Cerebellar nuclear complex (tissue), 1 donor: Measurements from ENCODE around the gene PICALM.

Experiments used
- DNase-seq, 2 experiments: peaks; one replicate each; lab custom pipeline; 2025; lab: John Stamatoyannopoulos, UW

PICALM gene

DNA sequence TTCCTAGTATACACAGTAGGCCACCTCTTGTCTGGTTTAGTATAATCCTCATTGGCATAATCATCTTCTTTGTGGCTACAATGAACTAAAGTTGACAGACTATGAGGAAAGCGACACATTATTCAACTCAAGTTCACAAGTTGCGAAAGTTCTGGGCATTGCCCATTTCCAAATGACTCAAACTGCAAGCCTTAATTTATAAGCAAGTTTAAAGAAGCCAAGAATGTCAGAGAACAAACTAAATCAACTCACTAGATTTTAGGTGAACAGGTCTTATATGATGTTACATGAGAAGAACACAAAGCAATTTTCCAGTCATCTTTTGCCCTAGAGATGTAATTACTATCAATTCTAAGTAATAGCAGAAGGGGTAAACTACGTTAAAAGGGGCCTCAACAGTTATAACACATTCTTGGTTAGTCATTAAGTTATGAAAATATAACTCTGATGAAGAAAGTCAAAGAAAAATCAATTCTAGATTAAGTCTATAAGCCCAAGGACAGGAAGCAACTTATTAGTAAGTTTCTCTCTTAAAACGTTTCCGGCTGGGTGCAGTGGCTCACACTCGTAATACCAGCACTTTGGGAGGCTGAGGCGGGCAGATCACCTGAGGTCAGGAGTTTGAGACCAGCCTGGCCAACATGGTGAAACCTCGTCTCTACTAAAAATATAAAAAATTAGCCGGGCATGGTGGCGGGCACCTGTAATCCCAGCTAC is 21.5 kb downstream of the PICALM start:
- DNase-seq = no peak

DNA sequence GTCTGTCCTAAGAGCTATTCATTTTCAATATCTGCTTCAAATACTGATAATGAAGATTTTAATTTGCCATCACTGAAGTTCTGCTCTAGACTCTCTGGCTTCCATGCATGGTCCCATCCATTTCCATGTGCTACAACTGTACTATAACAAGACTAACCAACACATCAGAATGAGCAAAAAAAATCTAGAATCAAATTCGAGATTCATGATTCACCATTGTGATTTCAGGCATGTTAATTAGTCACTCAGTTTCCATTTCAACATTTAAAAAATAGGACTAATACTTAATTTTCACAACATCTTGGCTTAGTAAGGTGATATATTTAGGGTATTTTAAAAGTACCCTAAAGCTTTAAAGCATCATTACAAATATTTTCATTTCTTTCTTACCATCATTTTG is 22.8 kb downstream of the PICALM start:
- DNase-seq = no peak

DNA sequence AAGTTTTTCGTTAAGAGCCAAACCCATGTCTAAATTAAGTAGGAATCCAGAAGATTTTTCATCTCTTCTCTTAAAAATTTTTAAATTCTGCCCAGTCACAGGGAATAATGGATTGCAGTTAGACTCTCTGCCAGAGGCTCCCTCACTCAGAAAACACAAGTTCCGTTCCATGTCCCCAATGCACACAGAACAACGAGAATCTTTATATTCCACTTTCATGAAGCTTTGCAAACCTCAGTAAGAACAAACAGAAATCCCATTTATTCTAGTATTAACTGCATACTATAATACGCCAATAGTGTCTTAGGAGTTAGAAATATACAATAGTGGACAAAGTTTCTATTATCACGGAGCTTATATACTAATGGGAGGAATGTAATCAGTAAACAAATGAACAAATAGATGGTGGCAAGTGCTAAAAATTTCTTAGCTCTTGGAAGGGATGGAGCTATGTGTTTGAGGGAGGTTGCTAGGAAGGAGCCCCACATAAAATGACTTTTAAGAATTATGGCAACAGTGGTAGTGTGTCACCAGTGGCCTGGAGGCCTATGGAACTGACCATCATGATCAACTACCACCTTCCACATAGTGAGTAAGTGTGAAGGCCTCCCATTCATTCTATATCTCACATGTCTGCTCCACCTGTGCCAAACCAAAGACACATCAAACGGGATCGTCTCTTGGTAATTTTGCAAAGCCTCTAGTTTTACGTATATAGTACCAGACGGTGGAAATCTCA is 24.9 kb downstream of the PICALM start:
- no peak for DNase-seq

DNA sequence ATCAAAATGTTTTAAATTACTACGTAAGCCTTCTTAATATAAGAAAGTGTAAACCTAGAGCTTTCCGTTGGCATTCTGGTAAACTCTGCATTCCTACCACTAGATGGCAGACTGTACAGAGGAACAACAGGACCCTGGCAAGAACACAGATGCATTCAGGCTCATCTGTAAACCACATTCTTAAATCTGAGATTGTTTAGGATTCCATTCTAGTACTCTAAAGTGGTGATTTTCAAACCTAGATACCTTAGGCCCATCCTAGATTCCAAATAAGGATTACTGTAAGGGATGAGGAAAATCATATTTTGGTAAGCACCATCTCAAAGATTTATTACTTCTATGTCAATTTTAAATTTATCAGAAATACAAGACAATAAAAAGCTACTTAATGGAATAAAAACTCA is 26.9 kb downstream of the PICALM start:
- peak in 1 of 2 experiments; percentile 19 for DNase-seq

DNA sequence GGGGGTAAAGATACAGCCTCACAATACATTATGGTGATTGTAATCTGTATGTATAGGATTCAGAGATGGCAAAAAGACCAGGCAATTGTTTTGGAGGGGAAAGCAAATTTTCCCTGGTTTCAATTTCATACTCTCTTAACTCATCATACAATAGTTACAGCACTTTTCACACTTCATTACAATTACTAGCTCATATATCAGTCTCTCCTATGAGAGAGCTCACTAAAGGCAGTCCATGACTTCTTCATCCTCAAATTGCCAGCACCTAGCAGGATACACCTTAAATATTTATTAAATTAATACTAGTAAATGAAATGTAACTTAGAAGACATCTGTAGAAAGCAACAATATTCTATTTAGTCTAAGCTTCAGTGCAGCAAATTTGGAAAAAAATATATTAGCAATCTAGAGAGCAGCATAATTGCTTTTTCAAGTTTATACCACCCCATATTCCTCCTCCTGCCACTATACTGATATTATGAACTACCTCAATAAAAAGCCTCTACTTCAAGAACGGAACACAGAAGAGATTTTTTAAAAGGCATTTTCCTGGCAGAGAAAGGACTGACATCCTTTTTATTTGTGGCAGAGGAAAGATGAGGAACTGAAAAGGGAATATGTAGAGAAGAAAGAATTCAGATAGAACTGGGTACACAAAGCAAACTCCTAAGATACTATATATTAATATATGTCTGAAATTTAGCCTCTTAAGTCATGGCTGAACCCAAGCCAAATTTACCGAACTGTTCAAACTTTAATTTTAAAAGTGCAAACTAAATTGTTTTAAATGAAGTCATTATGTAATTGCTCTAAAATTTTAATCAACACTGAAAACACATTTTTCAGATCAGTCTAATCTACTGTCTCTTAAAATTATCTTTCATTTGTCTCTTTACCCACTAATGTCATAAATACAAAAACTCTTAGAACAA is 27.7 kb downstream of the PICALM start:
- DNase-seq = no peak

DNA sequence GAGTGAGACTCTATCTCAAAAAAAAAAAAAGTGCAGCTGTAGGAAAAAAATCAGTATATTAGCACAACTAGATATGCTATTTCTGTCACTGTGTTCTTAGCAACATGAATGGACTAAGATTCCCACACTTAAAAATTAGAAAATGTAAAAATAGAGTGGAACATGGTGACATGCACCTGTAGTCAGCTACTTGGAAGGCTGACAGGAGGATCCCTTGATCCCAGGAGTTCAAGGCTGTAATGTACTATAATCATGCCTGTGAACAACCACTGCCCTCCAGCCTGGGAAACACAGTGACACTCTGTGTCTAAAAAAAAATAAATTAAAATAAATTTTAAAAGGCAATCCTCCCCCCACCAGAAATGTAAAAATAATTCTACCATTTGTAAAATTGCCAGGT is 29.8 kb downstream of the PICALM start:
- DNase-seq = no peak

DNA sequence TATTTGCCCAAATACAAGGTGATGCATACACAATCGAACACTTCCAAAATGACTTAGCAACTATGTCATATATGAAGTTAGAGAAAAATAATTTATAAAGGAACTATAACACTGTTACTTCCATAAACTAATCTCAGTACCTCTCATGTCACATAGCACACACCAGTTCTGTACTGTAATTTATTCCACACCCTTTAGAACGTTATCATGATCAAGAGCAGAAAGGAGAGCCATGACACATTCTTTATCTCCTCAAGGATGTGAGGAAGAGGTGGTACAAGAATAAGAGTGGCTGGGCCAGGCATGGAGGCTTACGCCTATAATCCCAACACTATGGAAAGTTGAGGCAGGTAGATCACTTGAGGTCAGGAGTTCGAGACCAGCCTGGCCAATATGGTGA is 31.1 kb downstream of the PICALM start:
- no peak for DNase-seq

DNA sequence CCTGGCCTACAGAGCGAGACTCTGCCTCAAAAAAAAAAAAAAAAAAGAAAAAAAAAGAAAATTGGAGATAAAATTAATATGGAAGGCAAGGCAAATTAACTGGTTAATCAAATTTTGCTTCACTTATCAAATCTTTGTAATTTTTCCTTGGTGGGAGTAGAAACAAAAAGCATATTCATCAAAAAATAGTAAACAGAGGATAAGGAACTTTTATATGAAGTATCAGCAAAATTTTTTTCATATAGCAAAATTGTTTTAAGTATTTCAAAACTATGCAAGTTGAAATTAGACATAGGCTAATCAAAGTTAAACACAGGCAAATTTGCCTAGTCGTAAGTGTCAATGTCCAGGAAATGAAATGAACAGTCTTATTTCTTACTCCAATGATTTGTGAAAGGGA is 33.0 kb downstream of the PICALM start:
- no peak for DNase-seq

DNA sequence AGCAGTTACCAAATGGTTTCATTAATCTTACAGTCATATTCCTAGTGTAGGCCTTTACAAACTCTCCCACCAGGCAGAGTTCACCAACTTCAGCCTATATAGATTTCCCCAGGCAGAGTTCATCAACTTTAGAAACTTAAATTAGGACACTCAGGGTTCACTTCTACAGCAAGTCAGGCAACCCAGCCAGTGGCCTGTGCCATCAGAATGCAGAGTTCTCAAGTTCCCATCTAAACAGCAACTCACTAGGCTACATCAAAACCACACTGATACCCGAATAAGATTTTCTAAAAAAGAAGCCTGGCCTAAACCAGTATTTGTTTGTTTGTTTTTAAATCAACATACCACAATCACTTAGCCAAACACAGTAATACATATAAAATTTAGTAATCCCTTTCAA is 33.7 kb downstream of the PICALM start:
- DNase-seq = no peak

DNA sequence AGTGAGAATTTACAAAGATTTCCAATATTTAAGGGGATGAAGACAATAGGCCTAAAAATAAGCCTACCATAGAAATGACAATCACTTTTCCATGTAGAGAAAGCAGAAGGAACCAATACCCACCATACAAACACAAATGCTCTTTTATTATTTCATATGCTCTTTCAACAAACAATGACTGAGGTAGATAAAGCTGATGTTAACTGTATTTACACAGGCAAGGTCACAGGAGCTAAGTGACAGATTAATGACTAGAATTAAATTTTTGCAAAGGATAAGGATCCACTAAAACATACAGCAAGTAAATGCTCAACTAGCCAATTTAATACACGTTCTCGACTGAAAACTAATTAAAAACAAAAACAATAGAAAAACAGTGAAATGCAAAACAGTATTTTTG is 34.2 kb downstream of the PICALM start:
- DNase-seq = no peak

DNA sequence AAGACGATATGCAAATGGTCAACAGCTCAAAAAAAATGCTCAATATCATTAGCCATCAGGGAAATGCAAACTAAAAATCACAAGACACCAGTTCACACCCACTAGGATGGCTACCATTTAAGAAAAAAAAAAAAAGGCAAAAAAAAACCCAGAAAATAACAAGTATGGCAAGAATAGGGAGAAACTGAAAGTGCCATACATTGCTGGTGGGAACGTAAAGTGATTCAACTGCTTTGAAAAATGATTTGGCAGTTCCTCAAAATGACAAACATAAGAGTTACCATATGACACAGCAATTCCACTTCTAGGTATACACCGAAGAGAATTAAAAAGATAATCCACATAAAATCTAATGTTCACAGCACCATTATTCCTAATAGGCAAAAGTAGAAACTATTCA is 47.5 kb downstream of the PICALM start:
- DNase-seq = no peak

DNA sequence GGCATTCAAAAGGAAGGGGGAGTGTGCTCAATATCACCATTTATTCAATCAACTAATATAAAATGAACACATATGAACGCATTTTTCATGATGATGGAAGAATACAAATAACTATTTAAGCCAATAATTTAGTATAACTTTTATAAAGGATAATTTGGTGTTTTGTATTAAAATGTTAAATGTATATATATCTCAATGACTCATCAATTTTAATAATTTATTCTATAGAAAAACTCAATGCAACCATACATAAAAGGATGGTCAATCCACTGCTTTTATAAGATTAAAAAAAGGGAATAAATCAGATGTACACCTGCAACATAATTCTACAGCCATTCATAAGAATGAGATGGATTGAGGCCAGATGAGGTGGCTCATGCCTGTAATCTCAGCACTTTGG is 50.6 kb downstream of the PICALM start:
- DNase-seq = no peak

DNA sequence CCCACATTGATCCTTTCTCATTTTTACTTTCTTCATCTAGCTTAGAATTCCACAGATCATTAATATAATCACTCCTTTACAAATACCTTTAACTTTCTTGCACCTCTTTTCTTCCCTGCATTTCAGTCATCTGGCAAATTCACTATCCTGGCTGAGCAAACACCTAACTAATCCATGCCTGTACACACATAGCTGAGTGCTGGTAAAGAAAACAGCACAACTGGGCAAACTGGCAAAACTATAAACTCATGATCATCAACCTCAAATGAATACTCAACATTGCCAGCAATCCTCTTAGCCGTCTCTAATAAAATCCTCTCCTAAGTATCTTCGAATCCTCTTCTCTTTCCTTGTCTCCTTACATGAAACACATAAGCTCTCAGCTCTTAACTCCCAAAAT is 52.4 kb downstream of the PICALM start:
- DNase-seq = no peak

DNA sequence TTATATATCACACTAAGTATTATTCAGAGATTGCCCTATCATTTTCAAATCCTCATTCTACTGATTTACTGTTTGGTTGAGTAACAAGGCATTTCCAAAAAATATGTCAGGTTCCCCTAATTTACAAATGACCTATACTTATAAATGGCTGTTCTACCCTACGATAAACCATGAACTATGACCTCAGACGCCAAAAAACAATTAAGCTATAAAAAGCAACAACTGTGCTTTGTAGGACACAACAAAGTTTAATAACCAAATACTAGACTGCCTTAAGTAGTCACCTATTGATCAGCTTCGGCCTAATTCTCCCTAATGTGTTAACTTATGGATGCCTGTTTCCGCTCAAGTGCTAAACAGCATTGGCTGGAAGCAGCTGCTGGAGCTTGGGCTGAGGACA is 53.2 kb downstream of the PICALM start:
- DNase-seq = no peak

DNA sequence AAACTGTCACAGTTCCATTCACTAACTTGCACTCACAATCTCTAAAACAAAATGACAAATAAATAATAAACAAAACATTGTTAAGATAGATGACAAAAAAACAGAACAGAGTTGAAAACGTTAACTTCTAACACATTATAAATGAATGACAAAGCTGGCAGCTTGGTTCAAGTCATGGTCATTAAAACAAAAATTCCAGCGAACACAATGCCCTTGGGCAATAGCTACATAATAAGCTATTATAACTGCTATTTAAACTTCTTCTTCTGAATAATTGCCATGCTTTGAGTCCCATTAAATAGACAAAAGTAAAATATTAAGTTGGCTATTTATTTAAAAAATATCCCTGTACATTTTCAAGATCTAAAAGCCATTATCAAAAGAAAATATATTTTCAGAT is 54.7 kb downstream of the PICALM start:
- DNase-seq = no peak

DNA sequence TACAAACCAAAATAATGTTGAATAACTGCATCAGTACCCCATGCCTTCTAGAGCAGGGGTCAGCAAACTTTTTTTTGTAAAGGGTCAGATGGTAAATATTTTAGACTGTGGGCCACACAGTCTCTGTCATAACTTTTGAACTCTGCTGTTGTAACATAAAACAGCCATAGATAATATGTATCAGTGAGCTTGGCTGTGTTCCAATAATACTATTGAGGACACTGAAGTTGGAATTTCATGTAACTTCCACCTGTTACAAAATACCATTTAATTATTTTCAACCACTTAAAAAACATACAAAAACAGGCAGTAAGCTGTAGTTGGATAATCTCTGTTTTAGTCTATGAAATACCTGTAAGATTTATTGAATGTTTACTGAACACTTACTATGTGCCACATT is 55.2 kb downstream of the PICALM start:
- no peak for DNase-seq

DNA sequence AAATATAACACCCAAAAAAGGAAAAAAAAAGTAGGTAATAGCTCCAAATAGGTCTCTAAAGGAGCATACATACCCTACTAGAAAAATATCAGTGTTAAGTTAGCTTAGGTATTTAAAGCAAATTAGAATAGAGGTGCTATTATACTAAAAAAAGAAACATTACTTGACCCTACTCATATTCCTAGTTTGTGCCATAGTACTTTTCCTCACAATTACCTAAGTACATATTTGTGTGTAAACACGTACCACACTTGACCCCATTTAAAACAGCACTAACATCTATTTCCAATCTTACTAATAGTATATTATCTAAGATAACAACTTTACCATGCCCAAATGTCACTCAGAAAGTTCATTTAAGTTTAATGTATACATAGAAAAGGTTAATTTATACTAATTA is 57.7 kb downstream of the PICALM start:
- no peak for DNase-seq

DNA sequence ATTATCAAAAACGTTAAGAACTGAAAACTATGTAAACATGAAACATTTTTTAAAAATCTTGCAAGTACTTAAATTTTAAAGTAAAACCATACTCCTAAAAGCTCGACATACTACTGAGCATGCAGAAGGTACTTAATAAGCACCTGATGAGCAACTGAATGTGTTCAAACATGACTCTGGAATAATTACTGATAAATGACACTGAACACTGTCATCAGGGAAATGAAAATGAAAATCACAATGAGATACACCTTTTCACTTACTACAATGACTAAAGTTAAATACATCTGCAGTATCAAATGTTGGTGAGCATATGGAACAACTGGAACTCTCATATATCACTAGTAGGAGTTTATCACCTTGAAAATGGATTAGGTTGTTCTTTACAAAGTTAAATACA is 65.2 kb downstream of the PICALM start:
- no peak for DNase-seq

DNA sequence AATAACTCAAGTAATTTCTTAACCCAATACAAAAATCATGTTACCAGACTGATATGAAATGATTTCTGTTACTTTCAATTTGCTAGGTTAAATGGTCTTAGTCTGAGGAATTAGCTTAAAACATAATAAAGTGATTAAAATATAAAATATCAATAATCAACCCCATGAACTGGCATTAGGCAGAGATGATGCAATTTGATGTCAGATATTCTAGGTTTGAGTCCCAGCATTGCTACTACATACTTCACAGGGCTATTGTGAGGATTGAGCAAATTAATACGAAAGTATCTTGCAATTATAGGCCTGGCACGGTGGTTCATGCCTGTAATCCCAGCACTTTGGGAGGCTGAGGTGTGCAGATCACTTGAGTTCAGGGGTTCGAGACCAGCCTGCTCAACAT is 66.5 kb downstream of the PICALM start:
- no peak for DNase-seq

DNA sequence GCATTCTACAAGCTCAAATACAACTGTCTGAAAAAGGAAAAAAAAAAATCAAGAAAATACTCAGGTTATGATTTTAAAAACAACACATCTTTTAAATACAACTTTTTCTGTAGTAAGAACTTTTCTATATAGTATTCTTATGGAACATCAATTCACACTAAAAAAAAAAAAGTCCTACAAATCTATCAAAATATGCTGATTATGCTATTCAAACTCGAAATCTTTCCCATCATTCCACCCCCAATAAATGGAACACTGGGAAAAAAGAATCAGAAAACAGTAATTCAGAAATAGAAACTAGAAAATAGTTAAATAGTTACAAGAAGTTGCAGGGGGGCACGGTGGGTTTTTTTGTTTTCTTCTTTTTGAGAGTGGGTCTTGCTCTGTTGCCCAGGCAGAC is 77.4 kb downstream of the PICALM start:
- DNase-seq = no peak

DNA sequence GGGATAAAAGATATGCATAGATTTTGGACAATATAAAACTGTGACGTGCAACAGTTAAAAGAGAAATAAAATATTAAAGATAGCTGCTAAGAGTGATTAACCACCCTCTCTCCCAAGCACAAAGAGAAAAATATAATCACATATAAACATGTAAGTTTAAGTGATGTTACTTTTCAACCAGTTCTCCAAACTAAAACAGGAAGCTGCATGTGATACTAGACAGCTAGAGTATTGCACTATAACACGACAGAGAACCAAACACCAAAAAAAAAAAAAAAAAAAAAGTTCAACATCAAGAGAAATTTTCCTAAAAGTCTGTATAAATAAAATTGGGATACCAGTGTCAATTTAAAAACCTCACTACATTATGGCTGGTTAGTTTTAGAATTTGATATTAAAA is 79.1 kb downstream of the PICALM start:
- DNase-seq = no peak

DNA sequence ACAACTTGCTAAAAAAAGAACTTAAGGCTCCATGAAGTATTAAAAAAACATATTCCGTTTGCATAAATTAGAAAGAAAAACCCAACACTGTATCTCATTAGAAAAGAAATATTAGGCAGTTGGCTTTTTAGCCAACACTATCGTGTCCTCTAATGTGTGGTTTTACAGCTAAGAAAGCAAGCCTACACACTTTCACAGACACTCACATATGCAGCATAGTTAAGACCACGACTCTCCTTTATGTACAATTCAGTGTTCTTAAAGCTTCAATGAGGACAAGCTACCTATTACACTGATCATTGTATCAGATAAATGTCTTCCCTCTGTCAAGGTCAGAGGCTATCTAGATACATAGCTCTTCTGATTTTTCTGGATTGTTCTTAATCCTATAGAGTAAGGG is 80.1 kb downstream of the PICALM start:
- DNase-seq = no peak

DNA sequence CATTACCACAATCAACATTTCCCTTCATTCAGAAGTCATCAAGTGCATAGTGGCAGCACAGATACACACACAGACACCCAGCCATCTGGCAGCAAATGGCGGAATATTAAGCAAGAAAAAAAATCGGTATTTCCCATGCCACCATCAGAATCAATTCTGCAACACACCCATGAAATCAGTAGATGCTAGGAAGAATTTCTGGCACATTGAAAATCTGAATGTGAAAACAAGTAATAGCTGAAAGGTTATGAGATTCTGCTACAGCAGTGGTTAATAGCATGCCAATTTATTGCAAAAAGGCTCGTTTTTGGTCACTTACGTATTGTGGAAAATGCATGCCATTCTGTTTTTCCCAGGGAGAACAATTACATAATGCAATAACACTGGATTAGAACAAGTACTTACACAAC is 91.1 kb downstream of the PICALM start:
- peak in 1 of 2 experiments; percentile 62 for DNase-seq
